GM18511 (cell line): ENCODE results near the gene TRIAP1.
"Not testable (repeated sequence)": the region's sequence is repeated elsewhere in the genome, so short reads cannot be mapped to it uniquely, and the experiment has no call there.

Experiments
- ATAC-seq: cut with Tn5 transposase; IDR thresholded peaks from one replicate; pipeline ENCODE4 v1.9.1; 2021; ENCODE audit warnings: mild to moderate bottlenecking, moderate library complexity; ENCODE audit not compliant: unreplicated experiment

Gene TRIAP1

GRCh38 chr12:120445911-120446843 lies at the start of gene TRIAP1, which contains the start of gene GATC:
TSS of gene TRIAP1 (minus strand) at chr12:120446384. CDS start at chr12:120446372, 12 bp downstream.
TSS of gene GATC (plus strand) at chr12:120446444. CDS start at chr12:120446481, 37 bp downstream.
- ATAC-seq, result peak; percentile 91

DNA sequence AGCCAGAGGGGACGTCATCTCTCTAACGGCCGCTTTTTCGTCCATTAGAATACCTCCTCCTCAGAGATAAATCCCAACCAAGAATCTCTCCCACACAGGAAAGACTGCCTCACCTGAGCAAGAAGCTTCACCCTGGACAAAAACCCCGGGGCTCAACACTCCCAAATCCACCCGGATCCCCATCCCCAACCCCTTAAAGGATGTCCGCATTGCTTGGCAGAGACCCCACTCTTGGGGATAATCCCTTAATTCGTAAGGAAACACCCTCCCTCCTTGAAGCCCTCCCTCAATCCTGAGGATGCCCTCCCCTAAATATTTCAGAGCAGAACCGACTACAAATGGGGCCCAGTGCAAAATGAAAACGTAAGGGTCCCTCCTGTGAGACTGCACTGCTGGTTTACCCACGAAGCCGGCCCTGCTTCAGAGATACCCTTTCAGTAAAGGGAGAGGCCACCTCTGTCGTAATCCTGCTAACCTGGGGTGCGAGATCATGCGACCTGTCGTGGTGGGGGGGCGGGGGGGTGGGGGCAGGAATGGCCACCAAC lies 49.1 kb upstream of the TRIAP1 start:
- peak; percentile 12 for ATAC-seq

- no peak for ATAC-seq
Measured at GRCh38 chr12:120490833-120491512, 44.8 kb upstream of the TRIAP1 start.

DNA sequence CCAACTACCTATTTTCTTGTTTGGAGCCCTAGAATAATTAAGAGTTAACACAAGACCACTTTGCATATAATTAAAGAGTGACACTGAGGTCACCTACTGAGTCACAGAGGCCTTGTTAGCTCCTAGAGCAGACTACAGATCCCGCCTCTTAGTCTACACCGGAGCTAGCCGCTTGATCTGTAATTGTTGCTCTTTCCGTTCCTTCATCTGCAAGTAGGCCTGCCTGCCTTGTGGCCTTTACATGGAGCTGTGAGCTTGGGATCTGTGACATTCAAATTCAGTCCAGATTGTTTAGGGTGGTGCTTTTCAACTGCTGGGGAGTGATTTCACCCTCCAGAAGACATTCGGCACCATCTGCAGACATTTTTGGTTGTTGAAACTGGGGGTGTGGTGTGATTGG lies 44.1 kb upstream of the TRIAP1 start:
- no peak for ATAC-seq

DNA sequence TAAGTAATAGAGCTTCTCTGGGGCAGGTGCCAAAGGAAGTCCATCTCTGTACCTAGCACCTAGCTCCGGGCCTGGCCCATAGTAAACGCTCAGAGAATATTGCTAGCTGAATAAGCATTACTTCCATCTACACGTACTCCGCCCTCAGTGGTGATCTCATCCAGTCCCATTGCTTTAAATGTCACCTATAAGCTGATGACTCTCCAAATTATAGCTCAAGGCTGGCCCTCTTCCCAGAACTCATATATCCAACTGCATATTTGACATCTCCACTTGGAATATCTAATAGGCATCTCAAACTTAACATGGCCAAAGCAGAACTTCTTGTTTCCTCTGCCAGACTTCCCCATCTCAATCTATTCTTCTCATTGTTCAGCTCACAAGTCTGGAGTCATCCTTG lies 42.8 kb upstream of the TRIAP1 start:
- ATAC-seq, result no peak

DNA sequence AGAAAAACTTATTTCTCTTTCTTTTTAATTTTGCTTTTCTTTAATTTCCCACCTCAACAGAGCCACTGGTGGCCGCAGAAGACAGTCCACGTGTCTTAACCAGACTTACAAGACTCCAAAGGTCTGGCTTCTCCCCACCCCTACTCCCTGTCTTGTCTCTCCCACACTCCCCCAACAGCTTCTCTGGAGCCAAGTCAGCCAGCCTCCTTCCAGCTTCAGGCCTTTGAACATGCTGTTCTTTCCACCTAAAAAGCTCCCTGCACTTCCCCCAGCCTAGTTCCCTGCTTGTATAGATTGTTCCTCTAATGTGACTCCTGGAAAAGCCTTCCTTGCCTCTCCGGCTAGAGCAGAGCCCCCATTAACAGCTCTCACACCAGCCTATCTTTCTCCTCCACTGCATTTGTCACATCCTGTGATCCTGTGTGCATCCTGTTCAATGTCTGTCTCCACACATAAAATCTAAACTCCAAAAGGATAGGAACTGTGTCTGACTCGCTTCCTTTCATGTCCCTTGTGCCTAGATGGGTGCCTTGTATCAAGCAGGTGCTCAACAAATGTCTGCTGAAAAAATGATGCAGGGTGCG lies 42.0 kb upstream of the TRIAP1 start:
- ATAC-seq, result no peak

DNA sequence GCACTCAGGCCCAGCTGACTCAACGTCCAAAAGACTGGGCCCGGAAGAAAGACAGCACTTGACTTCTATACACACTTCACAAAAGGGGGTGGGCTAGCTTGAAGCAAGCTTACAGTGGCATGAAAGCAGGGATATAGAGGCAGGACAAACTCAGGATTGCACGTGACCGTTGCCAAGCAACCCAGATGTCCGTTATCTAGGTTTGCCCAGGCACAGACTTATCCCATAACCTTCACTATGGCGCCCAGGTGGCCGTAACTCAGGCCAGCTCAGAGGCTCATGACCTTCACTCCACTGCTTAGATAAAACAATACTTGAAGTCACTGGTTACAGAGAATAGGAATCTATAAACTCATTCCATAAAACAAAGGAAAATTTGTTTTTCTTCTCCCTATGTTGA lies 41.4 kb upstream of the TRIAP1 start:
- not testable (repeated sequence) for ATAC-seq

GRCh38 chr12:120485961-120486881 lies 40.0 kb upstream of the TRIAP1 start:
- ATAC-seq, result no peak

DNA sequence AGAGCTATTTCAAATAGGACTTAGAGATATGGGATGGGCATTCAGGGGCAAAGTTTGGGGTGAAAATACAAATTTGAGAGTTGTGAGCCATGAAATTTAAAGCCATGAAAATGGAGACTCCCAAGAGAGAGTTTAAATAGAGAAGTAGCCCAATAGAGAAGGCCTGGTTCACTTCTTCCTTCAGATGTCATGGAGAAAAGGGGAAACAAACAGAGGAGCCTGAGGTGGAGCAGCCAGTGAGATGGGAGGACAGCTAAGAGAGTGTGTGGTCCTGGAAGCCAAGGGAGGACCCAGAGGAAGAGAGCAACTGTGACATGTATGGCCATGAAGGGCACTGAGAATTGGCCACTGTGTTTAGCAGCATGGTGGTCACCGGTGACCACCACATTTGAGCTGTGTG lies 37.4 kb upstream of the TRIAP1 start:
- no peak for ATAC-seq

DNA sequence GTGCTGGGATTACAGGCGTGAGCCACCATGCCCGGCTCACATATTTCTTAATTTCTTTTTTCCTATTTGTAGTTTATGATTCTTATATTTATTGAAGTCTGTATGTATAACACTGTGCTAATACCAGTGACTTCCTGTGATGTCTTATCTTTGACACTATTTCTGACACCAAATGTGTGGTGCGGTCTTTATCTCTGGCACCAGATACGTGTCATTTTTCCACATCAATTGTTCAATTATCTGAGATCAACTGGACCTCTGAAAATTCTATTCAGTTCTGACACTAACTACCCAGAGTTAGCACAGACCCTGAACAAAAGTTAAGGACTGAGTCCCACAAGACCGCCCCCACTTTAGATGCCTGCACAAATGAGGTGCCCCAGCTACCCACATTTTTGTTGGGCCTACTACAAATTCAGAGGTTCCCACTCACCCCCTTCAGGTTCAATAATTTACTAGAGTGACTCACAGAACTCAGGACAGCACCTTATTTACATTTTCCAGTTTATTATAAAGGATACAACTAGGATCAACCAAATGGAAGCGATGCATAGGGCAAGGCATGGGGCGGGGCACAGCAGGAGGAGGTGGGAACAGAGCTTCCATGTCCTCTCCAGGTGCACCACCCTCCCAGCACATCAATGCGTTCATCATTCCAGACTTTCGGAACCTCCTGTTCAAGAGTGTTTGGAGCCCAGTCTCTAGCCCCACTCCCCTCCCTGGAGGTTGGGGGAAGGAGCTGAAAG lies 35.0 kb upstream of the TRIAP1 start:
- ATAC-seq, result no peak

DNA sequence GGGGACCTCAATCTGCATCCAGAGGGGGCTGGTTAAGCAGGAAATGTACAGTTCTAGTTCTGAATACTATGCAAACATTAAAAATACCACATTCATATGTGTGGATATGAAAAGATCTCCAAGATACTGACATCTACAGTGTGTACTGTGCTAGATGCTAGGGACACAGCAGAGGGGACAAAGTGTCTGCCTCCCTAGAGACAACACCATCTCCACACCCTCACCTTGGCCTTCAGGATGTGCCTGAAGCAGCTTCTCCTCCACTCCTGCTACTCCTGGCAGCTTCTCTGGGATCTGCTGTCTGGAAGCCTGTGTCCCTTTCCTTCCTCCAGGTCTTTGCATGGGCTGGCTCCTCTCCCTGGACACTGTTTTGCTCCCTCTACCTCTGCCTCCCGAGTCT lies 34.0 kb upstream of the TRIAP1 start:
- ATAC-seq, result no peak

DNA sequence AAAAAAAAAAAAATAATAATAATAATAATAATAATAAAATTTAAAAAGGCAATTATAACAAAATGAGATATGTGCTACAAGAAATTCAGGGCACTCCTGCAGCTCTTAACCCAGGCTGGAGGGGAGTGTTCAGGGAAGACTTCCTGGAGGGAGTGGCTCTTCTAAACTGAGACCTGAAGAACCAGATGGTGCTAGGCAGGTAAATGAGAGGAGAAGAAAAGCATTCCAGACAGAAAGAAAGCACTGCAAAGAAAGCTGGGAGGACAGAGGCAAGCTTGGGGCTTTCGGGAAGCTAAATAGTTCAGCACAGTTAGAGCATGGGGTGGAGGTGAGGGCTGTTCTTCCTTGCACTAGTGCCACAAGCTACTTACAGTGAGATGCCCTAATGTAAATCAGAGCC lies 33.3 kb upstream of the TRIAP1 start:
- ATAC-seq, result no peak

GRCh38 chr12:120475643-120476042 lies 29.5 kb upstream of the TRIAP1 start:
- ATAC-seq, result no peak

GRCh38 chr12:120474616-120474960 lies 28.4 kb upstream of the TRIAP1 start:
- no peak for ATAC-seq

DNA sequence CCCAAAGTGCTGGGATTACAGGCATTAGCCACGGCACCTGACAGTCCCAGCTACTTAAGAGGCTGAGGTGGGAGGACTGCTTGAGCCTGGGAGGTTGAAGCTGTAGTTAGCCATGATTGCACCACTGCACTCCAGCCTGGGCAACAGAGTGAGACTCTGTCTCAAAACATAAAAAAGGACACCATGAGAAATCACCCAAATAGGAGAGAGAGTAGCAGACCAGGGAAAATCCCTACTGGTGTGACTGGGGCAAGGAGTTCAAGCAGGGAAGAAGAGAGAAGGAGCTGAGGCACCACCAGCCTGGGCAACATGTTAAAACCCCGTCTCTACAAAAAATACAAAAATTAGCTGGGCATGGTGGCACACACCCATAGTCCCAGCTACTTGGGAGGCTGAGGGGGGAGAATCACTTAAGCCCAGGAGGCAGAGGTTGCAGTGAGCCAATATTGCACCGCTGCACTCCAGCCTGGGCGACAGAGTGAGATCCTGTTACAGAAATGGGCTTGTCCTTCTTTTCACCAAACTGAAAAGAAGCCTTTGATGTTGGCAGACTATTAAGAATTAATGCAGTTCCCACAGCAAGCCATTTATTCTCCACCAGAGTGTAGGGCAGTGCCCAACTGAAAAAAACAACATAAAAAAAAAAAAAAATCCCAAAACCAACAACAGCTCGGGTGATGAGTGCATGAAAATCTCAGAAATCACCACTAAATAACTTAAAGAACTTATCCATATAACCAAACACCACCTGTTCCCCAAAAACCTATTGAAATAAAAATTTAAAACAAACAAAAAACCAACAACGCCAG lies 27.8 kb upstream of the TRIAP1 start:
- ATAC-seq, result no peak

DNA sequence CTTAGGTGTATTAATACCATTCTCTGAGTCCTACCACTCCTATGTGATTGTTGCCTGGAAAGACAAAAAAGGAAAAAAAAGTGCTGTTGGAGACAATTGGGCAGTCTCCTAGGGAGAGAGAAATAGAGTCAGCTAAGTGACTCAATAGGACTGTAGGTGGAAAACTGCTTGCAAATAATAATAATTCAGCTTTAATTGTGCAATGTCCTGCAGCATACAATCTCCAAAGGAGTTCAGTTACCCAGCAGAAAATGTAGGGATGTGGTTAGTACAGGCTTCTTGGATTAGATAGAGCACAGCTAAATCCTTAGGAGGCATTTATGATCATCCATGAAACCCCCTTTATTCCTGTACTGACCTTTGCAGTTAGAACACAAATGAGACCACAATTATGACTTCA lies 26.3 kb upstream of the TRIAP1 start:
- no peak for ATAC-seq

DNA sequence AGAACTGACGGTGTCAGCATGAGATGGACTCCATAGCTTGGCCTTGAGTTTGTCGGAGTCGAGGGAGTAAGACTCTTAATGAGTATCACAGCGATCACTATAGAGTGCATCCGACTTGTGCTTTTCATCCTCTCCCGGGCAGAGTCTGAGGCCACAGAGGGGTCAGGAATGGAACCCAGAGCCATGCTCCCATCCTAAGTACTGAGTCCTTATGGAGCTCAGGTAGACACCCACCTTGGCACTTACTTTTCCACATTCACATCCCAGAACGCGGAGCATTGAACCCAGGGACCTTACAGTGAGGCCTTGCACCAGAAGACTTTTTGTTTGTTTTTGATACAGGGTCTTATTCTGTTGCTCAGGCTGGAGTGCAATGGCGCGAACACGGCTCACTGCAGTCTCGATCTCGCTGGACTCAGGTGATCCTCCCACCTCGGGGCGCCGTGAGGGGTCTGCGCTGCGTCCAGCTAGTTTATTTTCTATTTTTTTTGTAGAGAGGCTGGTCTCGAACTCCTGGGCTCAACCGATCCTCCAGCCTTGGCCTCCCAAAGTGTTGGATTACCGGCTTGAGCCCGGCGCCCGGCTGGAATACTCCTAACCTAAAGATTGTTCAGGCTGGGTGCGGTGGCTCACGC lies 24.1 kb upstream of the TRIAP1 start:
- peak; percentile 14 for ATAC-seq

- ATAC-seq, result peak; percentile 92
Measured at GRCh38 chr12:120469450-120470149, 23.4 kb upstream of the TRIAP1 start, which contains the start of gene SRSF9. TSS of gene SRSF9 (minus strand) at chr12:120469748. CDS start at chr12:120469609, 139 bp downstream.
